Measurements from ENCODE around the gene TRPV6. TPM values are rescaled to one million over a fixed set of nuclear protein-coding genes. Genes with fewer than 3 reads are reported as not detected.

TRPV6 gene
- polyA plus RNA-seq, 3 donors, result 0.44 TPM; not detected in 2

GRCh38 chr7:142917447-142917846 lies 31.9 kb upstream of the TRPV6 start:
- H3K27ac Mint-ChIP-seq, result no peak overlapping the region
- H3K4me1 ChIP-seq (ENCODE audit: control insufficient read depth in 1 of 2, insufficient read depth in 2 of 2, low read length in 2 of 2), result no peaks in the 10 kb centered on the region
- no peak overlapping the region for H3K27ac ChIP-seq (ENCODE audit: low read depth in 1 of 2, low read length in 2 of 2)
- H3K9me3 ChIP-seq (replicated peaks in 1 of 2; ENCODE audit: control insufficient read depth in 1 of 2, insufficient read depth in 1 of 2, low read length in 2 of 2), result no peaks in the 10 kb centered on the region
- H3K36me3 ChIP-seq (replicated peaks in 1 of 2; ENCODE audit: control insufficient read depth in 1 of 2, insufficient read depth in 2 of 2, low read length in 2 of 2), result no peaks in the 10 kb centered on the region
- H3K27me3 Mint-ChIP-seq (ENCODE audit: low read depth in 3 of 3), result peaks cover 4 to 16% (median 5%) of the 10 kb centered on the region in 3 donors
- H4K20me1 ChIP-seq (ENCODE audit: insufficient read depth, low read length), result no peaks in the 10 kb centered on the region
- no peaks in the 10 kb centered on the region for H3K79me2 ChIP-seq (ENCODE audit: insufficient read depth, low read length)
- intact Hi-C loops (cut with micrococcal nuclease), result no loop called here
- DNase-seq, result no peak
- H3K36me3 Mint-ChIP-seq, result no peaks in the 10 kb centered on the region
- no peak overlapping the region for H3K9ac ChIP-seq (ENCODE audit: insufficient read depth, low read length, poor library complexity, severe bottlenecking)
- H3K27me3 ChIP-seq (ENCODE audit: control insufficient read depth in 2 of 2, insufficient read depth in 2 of 2, low read length in 2 of 2), result no peaks in the 10 kb centered on the region
- no peak overlapping the region for H2AFZ ChIP-seq (ENCODE audit: insufficient read depth, low read depth, low read length, poor library complexity, severe bottlenecking)
- peaks cover 0 to 2% (median 0%) of the 10 kb centered on the region in 7 donors for H3K9me3 Mint-ChIP-seq
- no peak overlapping the region for H3K4me3 Mint-ChIP-seq
- peaks cover 7% of the 10 kb centered on the region for H3K4me1 Mint-ChIP-seq
- WGBS (ENCODE audit: insufficient coverage), result 100% methylated on average over 2 of the region's 3 CpGs
- H3K4me3 ChIP-seq (replicated peaks in 1 of 3; ENCODE audit: low read depth in 2 of 3, low read length in 3 of 3), result no peak overlapping the region
- TF ChIP-seq, protein P1, sequence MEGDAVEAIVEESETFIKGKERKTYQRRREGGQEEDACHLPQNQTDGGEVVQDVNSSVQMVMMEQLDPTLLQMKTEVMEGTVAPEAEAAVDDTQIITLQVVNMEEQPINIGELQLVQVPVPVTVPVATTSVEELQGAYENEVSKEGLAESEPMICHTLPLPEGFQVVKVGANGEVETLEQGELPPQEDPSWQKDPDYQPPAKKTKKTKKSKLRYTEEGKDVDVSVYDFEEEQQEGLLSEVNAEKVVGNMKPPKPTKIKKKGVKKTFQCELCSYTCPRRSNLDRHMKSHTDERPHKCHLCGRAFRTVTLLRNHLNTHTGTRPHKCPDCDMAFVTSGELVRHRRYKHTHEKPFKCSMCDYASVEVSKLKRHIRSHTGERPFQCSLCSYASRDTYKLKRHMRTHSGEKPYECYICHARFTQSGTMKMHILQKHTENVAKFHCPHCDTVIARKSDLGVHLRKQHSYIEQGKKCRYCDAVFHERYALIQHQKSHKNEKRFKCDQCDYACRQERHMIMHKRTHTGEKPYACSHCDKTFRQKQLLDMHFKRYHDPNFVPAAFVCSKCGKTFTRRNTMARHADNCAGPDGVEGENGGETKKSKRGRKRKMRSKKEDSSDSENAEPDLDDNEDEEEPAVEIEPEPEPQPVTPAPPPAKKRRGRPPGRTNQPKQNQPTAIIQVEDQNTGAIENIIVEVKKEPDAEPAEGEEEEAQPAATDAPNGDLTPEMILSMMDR (IDR thresholded peaks at IDR 0.05), result no peak
- H3K4me2 ChIP-seq (replicated peaks; ENCODE audit: extremely low read depth, low read length, poor library complexity, severe bottlenecking), result no peak overlapping the region

GRCh38 chr7:142916508-142916907 lies 31.0 kb upstream of the TRPV6 start:
- Histone ChIP-seq H3K36me3 (replicated peaks in 1 of 2; ENCODE audit: control insufficient read depth in 1 of 2, insufficient read depth in 2 of 2, low read length in 2 of 2) (no peaks in the 10 kb centered on the region), H4K20me1 (ENCODE audit: insufficient read depth, low read length) (no peaks in the 10 kb centered on the region), H3K9ac (ENCODE audit: insufficient read depth, low read length, poor library complexity, severe bottlenecking) (no peak overlapping the region), H3K79me2 (ENCODE audit: insufficient read depth, low read length) (no peaks in the 10 kb centered on the region), H3K4me2 (replicated peaks; ENCODE audit: extremely low read depth, low read length, poor library complexity, severe bottlenecking) (no peak overlapping the region), H3K4me3 (replicated peaks in 1 of 3; ENCODE audit: low read depth in 2 of 3, low read length in 3 of 3) (no peak overlapping the region), H3K27ac (ENCODE audit: low read depth in 1 of 2, low read length in 2 of 2) (no peak overlapping the region), H3K27me3 (ENCODE audit: control insufficient read depth in 2 of 2, insufficient read depth in 2 of 2, low read length in 2 of 2) (no peaks in the 10 kb centered on the region), H3K4me1 (ENCODE audit: control insufficient read depth in 1 of 2, insufficient read depth in 2 of 2, low read length in 2 of 2) (peaks cover 0 to under 1% of the 10 kb centered on the region in 2 donors), H2AFZ (ENCODE audit: insufficient read depth, low read depth, low read length, poor library complexity, severe bottlenecking) (no peak overlapping the region), H3K9me3 (replicated peaks in 1 of 2; ENCODE audit: control insufficient read depth in 1 of 2, insufficient read depth in 1 of 2, low read length in 2 of 2) (no peaks in the 10 kb centered on the region)
- no peak overlapping the region for H3K4me3 Mint-ChIP-seq
- TF ChIP-seq, protein P1 (IDR thresholded peaks at IDR 0.05), result no peak
- H3K27me3 Mint-ChIP-seq (ENCODE audit: low read depth in 3 of 3), result peaks cover 4 to 12% (median 5%) of the 10 kb centered on the region in 3 donors
- H3K27ac Mint-ChIP-seq, result no peak overlapping the region
- peaks cover 7% of the 10 kb centered on the region for H3K4me1 Mint-ChIP-seq
- H3K9me3 Mint-ChIP-seq, result peaks cover 0 to 2% (median 0%) of the 10 kb centered on the region in 7 donors
- no peak for DNase-seq
- intact Hi-C loops (cut with micrococcal nuclease), result no loop called here
- H3K36me3 Mint-ChIP-seq, result no peaks in the 10 kb centered on the region
- no CpG with 5 or more reads among the region's 2 CpGs for WGBS (ENCODE audit: insufficient coverage)

All from CD14-positive monocyte (primary cell).